HL-60 (cell line): ENCODE data around the gene DNAJB6.

Experiments
- CTCF ChIP-seq: IDR thresholded peaks from one replicate; pipeline ENCODE4 v1.5.1; 2011; ENCODE audit warnings: low read length, control low read depth, inconsistent platforms; ENCODE audit not compliant: insufficient read depth
- GABPA ChIP-seq: IDR thresholded peaks from 2 replicates; pipeline ENCODE4 v1.6.1; 2012; ENCODE audit warnings: low read depth
- REST ChIP-seq: IDR thresholded peaks from 2 replicates; pipeline ENCODE4 v1.6.1; 2012; ENCODE audit warnings: low read depth; ENCODE audit not compliant: insufficient replicate concordance

GRCh38 chr7:157432957-157433576, 96.3 kb downstream of the DNAJB6 start:
- TF ChIP-seq CTCF (peak; percentile 62), GABPA (no peak), REST (no peak)
